IPS DF 19.7 (cell line): ENCODE measurements around the gene XYLT2.

ENCODE experiments used
- DNase-seq: peaks from one replicate; pipeline ENCODE4 v3.0.0-alpha.2; 2013; ENCODE audit warnings: low read depth, low spot score

The XYLT2 gene

DNA sequence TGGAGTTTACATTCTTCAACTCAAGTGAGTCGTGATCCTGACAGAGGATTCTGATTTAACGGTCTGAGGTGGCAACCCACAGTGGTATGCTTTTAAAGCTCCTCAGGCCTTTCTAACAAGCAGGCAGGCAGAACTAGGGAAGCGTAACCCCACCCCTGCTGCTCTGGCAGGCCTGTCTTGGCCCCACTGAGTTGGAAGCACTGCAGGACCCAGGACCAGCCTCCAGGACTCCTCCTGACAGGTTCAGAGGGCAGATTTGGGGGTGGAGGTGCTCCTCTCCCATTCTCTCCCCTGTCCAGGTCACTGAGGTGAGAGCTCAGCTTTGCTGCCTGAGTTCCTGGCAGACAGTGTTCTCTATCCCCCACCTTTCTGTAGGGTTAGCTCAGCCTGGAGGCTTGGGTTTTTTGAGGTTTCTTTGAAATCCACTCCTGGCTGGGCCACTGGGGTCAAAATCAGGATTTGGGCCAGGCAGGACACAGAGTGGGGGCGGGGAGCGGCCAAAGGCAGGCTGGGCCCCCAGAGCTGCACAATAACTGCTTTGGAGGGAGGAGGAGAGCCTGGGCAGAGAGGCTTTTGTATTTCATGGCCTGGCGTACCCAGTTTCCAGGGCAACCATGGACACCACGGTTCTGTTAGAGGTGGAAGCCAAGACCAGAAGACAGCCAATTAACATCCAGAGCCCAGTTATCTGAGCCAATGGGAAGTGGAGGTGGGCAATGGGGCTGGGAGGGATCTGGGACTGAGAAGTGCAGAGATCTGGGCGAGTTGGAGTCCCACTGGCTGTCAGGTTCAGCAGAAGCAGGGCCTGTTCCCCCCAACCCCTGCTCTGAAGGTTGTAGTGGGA is 17.5 kb downstream of the XYLT2 start:
- DNase-seq: peak; percentile 91

DNA sequence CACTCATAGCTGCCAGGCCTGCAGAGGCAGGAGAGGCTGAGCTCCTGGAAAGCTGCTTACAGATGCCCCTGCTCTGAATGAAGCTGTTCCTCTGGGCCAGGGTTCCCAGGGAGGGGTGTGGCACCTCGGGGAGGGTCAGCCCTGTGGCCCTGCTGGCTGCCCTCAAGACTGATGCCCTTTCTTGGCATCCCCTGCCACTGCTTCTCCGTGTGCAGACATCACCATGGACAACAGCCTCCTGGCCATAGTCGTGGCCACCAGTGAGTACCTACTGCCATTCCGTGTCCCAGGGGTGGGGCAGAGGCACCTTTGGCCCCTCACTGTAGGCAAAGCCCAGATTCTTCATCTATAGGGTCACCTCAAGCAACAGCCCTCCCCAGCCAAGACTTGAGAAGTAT is 18.1 kb downstream of the XYLT2 start:
- no peak for DNase-seq

DNA sequence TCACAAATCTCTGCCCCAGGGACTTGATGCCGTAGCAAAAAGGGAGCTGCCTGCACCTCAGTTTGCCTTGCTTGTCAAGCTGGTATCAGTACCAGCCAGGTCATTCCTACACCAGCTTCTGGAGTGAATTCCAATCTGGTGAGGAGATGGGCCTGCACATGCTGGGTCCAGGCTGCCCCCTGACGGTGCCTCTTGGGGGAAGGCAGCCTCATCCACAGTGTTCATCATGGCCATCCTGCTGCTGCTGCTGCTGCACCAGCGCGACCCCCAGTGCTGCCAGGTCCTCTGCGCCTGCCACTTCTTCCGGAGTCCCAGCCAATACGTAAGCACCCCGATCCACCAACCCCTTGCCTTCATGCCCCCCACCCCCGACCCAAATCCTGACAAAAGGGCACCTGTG is 18.8 kb downstream of the XYLT2 start:
- no peak for DNase-seq

DNA sequence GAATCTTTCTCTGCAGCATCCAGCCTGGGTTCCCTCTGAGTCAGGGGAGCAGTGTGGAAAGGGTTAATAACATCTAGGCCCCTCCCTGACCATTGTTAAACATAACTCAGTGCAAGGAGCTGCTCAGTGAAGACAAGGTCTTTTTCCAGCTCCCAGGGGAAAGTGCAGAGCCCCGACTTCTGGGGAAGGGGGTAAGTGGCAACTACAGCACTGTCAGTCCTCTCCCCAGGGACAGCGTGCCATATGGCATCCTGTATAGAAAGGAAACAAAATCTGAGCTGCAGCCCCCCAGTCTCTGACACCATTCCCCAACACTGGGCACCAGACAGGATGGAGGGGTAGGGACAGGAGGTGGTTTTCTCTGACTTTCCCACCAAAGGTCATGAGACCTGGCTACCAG is 19.2 kb downstream of the XYLT2 start:
- DNase-seq: no peak

DNA sequence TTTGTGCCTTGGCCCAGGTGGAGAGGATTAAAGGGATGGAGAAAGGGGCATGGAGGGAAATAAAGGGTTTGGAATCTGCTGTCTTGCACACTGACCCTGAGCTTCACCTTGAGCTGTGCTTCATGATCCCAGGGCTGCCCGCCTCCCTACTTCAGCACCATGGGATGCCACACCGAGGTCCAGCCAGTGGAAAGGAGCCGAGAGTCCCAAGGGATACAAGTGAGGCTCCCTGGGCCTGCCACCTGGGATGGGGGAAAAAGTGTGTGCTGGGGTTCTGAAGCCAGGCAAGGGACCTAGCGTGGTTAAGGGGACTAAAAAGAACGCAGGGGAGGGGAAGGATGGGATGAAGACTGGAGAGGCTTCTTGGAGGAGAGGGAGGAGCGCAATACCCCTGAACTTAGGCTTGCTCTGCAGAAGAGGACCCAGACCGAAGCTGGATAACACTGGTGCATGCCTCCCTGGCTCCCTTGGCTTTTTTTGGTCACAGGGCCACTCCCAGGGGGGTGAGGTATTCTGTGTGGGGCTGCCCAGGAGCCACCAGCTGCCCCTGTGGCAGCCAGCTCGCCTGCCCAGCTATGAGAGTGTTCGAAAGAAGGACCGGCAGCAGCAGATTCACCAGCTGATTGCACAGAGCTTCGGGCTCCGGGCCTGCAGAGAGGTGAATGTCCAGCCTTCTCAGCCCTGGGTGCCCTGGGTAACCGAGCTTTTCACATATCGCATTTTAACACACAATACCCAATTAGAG is 19.9 kb downstream of the XYLT2 start:
- no peak for DNase-seq

DNA sequence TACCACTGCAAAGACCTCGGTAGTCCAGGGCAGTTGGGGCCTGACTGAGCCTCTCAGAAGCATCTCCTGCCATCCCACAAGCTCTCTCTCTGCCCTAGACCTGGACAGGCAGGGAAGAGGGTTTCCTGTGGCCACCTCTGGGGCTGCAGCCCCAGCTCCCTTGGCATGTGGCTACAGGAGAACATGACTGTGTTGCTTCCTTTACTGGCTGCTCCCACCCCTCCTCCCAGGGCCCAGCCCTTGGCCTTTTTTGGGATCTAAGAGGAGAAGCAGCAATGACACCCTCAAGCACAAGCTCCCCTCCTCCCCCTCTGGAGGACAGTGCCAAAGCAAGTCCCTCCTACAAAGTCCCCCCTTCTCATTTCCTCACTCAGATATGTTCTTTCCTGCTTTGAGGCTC is 21.5 kb downstream of the XYLT2 start:
- no peak for DNase-seq

DNA sequence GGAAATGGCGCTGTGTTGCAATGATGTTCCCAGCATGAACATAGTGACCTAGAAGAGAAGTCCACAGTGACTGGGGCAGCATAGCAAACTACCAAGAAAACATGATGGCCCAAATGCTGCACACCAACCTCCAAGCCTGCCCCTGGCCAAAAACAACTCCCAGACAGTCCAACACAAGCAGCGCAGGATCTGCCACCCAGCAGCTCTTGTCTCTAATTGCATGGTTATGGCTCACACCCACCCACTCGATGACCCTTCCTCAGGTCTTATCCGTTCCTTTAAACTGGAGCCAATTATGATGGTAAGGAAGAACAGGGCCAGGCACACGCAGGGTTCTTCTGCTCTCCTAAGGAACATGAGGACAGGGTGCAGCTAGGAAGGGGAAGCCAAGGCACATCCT is 24.1 kb downstream of the XYLT2 start:
- DNase-seq: no peak

DNA sequence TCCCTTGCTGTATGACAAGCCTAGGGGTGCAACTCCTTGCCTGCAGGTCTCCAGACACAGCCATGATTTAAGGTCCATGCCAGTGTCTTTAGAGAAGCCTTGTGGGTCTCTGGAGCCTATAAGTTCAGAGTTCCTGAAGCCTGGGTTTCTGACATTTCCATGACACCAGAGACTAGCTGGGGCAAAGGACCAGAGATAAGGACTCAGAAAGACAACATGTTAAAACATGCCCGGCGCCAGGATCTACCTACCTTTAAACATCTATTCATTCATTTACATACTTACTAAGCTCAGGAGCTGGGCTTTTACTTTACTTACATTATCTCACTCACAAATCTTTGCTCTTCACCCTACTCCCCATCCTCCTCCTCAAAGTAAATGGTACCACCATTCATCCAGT is 25.6 kb downstream of the XYLT2 start:
- no peak for DNase-seq

DNA sequence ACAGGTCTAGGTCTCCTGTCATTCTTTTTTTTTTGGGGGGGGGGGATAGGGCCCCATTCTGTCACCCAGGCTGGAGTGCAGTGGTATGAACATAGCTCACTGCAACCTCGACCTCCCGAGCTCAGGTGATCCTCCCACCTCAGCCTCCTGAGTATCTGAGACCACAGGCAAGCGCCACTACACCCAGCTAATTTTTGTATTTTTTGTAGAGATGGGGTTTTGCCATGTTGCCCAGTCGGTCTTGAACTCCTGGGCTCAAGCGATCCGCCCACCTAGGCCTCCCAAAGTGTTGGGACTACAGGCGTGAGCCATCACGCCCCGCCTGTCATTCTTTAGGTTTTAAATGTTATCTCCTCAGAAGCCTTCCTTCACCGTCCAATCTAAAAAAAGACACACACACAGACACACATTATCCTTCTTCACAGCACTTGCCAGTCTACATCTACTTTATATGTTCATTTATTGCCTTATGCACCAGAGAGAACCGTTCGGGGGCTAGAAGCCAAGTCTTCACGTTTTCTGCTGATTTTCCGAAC is 26.4 kb downstream of the XYLT2 start:
- DNase-seq: no peak

DNA sequence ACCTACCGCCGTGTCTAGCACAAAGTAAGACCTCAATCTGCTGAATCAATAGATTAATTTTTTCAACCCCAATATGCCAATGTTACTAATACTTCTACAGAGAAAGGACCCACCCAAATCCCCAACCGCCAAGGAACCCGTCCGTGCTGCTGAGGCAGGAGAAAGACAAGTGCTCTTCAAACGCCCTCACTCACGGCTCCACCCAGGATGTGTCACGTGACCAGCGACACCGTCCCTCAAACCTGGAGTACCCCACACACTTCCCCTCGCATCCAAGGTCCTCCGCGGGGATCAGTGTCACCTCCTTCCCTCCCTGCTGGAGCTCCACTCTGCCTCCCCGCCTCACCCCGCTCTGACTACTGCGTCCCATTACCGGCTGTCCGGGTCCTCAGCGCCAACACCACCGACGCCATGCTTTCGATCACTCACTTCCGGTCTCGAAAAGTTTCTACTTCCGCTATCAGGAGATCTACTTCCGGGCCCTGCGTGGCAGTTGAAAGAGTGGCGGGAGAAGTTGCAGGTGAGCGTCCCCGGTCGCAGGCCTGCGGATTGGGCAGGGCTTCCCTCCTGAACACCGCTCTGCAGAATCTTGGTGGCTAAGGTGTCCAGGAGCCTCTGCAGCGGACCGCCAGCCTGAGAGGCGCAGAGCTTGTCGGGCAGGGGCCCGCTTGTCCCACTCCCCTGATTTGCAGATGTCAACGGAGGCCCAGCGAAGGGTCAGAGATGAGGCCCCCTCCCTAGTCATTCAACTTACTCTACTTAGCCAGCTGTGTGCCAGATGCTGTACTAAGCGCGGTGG is 27.0 kb downstream of the XYLT2 start, which contains the start of the genes EME1 and MRPL27:
TSS of gene EME1 (plus strand) at position 472 of the 799 bp plus-strand sequence. CDS start 1,980 bp downstream, outside the sequence.
TSS of gene MRPL27 (minus strand) at position 427 of the 799 bp plus-strand sequence. CDS start at position 413, 14 bp downstream.
- DNase-seq: peak; percentile 68

DNA sequence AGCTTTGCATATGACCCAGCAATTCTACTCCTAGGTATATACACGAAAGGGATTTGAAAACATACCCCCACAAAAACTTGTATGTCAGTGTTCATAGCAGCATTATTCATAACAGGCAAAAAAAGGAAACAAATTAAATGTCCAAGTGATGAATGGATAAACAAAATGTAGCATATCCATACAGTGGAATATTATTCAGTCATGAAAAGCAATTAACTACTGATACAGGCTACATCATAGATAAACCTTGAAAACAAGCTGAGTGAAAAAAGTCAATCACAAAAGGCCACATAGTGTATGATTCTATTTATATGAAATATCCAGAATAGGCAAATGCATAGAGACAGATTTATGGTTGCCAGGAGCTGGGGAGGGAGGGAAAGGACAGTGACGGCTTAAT is 27.8 kb downstream of the XYLT2 start:
- no peak for DNase-seq

DNA sequence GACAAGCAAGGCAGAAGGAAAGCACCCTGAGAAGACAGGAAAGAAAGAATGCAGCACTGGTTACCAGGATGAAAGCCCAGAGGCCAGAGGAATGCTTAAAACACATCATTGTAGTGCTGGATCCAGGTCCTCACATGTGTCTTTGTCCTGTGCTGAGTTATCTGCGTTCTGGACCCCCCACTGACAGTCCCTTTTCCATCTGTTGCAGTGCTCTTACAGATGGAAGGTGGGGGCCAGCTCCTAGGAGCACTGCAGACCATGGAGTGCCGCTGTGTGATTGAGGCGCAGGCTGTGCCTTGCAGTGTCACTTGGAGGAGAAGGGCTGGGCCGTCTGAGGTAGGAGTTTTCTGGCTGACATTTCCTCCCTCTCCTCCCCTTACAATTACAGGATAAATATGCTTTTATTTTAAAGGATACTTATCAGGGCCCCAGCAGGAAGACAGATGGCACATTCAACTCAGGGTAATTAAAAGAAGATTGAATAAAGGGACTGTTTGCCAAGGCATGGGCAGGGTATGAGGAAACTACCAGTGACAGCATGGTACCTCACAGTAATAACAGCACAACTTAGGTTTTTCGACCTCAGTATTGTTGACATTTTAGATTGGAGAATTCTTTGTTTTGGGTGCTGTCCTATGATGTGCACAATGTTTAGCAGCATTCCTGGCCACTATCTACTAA is 30.1 kb downstream of the XYLT2 start:
- DNase-seq: no peak

DNA sequence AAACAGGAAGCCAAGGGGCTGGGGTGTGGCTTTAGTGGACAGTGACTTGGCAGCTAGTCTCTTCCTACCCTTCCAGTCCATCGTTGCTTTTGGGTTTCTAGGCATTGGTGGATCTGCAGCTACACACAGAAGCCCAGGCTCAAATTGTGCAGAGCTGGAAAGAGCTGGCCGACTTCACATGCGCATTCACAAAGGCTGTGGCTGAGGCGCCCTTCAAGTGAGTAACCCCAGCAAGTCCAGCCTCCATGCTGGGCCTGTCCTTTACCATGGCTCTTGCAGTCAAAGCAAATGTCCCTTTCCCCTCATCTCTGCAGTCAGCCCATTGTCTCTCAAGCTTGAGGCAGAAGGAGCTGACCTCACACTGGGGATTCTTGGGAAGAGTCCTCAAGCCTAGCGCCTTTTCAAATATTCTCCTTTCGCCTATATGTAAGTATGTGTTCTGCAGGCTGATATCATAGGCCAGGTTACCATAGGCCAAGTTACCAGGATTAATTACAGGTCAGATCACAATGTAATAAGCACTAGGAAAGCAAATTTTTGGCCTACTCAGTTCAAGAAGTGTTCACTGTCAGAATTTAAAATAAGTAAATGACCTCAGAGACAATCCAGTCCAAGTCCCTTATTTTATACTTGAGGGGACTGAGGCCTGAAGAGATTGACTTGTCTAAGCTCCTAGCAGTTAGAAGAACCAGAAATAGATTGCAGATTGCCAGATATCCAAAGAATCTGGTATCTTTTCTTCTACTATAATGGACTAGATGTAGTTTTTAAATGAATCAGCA is 33.6 kb downstream of the XYLT2 start:
- DNase-seq: no peak

DNA sequence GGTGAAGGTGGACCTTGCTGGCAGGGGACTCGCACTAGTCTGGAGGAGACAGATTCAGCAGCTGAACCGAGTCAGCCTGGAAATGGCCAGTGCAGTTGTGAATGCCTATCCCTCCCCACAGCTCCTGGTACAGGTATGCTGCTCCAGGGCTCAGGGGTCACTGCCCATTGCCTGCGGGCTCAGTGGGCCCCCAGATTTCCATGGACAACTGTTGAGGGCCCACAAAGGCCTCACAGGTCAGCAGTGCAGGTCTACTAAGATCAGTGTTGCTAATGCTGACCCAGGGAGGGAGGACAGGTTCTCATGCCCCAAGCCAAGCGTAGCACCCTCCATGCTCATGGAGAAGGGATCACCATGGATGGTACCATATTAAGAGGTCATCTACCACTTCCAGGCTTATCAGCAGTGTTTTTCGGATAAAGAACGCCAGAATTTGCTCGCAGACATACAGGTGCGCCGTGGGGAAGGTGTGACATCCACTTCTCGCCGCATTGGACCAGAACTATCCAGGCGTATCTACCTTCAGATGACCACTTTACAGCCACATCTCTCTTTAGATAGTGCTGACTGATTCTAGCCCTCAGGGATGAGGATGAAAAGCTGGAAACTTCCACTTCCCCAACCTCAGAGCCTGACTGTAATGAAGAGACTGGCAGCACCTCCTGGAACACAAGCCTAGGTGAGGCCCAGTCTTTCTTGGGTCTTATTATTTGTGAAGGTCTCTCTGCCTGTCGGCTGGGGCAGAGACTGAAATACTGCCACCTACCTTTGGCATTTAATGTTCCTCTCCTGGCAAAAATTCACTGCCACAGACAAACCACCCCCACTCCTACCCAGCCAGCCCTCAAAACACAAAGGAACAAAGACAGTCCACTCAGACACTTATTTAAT is 34.7 kb downstream of the XYLT2 start:
- DNase-seq: no peak

DNA sequence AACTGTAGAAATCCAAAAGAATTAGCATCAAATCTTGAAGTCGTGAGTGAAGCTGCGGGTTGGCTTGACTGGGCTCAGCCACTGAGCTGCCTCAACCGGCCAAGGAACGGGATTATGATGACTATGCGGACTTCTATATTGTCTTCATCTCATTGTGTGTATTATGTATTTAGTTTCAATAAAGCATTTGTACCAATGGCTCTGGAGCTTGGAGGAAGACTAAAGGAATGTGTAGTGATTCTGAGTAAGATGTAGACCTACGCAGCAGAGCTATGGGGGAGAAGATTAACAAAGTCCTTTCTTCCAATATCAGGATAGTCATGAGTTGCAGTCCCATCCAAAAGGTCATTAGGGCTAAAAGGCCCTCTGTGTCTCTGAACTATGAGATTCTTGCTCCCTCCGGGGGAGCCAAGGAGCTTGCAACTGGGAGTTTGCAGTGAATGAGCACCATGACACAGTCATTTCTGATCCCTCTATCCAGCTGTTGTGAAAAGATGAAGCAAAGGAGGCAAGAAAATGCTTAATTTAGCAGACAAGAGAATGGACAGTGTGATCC is 35.4 kb downstream of the XYLT2 start:
- DNase-seq: no peak

DNA sequence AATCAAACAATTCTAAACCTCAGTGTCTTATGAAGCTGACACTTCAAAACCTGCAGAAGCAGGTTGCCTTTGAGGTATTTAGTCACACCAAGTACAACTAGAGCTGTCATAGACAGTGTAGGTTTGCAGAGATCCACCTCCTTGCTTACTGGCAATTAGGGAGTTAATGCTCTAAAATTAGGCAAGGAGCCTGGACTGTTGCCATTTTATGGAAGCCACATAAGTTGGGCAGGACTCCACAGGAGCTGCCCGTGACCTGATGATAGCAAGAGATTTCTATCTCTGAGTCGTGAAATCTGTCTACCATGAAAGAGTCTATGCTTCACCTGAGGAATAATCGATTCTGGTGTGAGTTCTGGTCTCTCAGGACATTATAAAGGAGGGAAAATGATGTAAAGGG is 36.0 kb downstream of the XYLT2 start:
- DNase-seq: no peak

DNA sequence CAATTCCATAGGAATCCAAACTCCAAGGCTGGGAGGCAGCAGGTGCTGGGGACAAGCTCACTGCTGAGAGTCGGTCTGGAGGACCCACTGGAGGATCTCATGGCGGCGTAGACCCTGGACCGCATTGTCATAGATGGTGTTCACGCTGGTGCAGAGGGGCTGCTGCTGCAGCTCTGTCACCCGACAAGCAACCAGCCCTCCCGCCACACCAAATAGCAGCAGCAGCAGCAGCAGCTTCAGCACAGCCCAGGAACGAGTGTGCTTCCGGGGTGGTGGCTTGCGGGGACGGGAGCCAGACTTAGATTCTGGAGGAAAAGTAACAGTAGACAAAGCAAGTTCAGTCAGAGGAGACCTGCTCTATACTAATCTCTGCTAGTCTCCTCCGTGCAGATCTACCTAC is 37.0 kb downstream of the XYLT2 start:
- no peak for DNase-seq

DNA sequence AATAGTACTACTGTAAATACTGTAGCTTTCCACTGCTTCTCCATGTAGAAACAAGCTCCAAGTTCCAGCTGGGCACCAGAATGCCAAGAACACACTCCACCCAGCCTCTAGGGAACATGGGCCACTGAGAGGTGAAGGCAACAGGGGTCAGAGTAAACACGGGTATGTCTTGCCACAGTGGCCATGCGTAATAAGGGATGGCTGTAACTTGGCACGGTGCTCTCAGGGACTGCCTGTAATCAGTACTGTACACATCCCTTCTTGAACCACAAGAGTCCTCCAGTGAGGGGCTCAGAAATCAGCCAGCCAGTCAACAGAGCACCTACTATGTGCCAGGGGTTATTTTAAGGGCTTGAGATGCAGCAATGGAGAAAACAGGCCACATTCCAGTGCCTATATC is 40.6 kb downstream of the XYLT2 start:
- DNase-seq: no peak

DNA sequence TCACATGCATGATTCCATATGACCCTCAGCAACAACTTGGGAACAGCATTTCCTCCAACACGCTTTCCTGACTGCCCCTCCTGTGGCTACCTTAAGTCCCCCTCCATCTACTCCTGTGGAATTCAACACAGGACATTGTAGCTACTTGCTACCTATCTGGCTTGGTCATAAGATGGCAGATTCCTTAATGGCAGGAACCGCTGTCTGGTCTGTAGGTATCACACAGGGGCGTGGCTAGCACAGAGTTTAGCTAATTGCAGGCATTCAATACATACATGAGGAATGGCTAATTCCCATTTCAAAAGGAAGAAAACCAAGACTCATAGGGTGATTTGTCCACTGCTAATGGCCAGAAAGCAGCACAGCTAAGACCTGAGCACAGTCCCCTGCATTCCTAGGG is 42.8 kb downstream of the XYLT2 start:
- DNase-seq: no peak
